ENCODE results near the gene PMFBP1.

The PMFBP1 gene

GRCh38 chr16:72129976-72130656, 41.8 kb downstream of the PMFBP1 start:
- no peak for DNase-seq

GRCh38 chr16:72128701-72129100, 43.3 kb downstream of the PMFBP1 start:
- no peak for DNase-seq

- DNase-seq = no peak
Measured at GRCh38 chr16:72126429-72126765, 45.6 kb downstream of the PMFBP1 start.

GRCh38 chr16:72125635-72126428, 46.1 kb downstream of the PMFBP1 start:
- DNase-seq = no peak

- DNase-seq = no peak
Measured at GRCh38 chr16:72124761-72125634, 47.0 kb downstream of the PMFBP1 start.

GRCh38 chr16:72124148-72124547, 47.8 kb downstream of the PMFBP1 start:
- no peak for DNase-seq

GRCh38 chr16:72123426-72123825, 48.5 kb downstream of the PMFBP1 start:
- DNase-seq = no peak

GRCh38 chr16:72122916-72123315, 49.0 kb downstream of the PMFBP1 start:
- no peak for DNase-seq

- DNase-seq = no peak
Measured at GRCh38 chr16:72122308-72122707, 49.6 kb downstream of the PMFBP1 start.

- no peak for DNase-seq
Measured at GRCh38 chr16:72120026-72120425, 51.9 kb downstream of the PMFBP1 start.

- no peak for DNase-seq
Measured at GRCh38 chr16:72113616-72113945, 58.4 kb downstream of the PMFBP1 start.

GRCh38 chr16:72112906-72113615, 58.9 kb downstream of the PMFBP1 start:
- no peak for DNase-seq

- no peak for DNase-seq
Measured at GRCh38 chr16:72112452-72112792, 59.5 kb downstream of the PMFBP1 start.

- no peak for DNase-seq
Measured at GRCh38 chr16:72111657-72112451, 60.1 kb downstream of the PMFBP1 start.

- DNase-seq = no peak
Measured at GRCh38 chr16:72110662-72111615, 61.0 kb downstream of the PMFBP1 start.

GRCh38 chr16:72109966-72110530, 61.9 kb downstream of the PMFBP1 start:
- DNase-seq = no peak

GRCh38 chr16:72109300-72109699, 62.7 kb downstream of the PMFBP1 start:
- DNase-seq = no peak

GRCh38 chr16:72108353-72109102, 63.4 kb downstream of the PMFBP1 start:
- no peak for DNase-seq

GRCh38 chr16:72107371-72107770, 64.6 kb downstream of the PMFBP1 start:
- DNase-seq = no peak

GRCh38 chr16:72105978-72106377, 66.0 kb downstream of the PMFBP1 start:
- DNase-seq = no peak

All from activated gamma-delta T cell (primary cell).